ENCODE data around the gene SIGLEC8. TPM values are rescaled to one million over a fixed set of nuclear protein-coding genes. Genes with fewer than 3 reads are reported as not detected.

The SIGLEC8 gene
- total and polyA plus RNA-seq, 9 of the 15 experiments (the other 6 are each of a cell fraction or from before 2014, with no cell fraction given): 0.04 to 0.65 (median 0.39) TPM

DNA sequence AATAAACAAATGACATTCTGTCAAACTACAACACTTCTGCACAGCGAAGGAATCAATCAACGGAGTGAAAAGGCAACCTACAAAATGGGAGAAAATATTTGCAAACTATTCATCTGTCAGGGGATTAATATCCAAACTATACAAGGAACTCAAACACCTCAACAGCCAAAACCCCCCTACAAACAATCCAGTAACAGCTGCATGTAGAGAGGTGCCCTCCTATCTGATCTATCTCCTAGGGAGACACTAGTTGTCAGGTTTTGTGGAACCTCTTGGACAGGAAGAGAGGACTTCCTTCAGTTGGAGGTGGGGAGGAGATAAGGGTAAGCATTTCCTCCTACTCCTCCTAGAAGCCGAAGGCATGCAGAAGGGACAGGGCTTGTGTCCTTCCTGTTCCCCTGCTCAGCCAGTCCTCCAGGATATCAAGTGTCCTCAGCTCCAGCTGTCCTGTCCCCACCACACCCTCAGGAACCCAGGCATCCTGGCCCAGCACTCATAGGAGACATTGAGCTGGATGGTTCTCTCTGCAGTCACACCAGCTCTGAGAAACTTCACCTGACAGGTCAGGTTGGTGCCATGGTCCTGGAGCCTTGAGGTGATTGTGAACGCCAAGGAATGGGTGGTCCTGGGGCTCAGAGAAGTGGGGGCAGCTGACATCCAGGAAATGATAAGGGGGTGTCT lies 9.8 kb upstream of the SIGLEC8 start:
- POLR2A ChIA-PET: interaction anchor here (0.5 to 1.9 kb wide), 11 partner anchors 12 to 349 kb away, joined by 3 to 9 read pairs (median 3); no protein-coding TSS in a partner anchor
- no peaks in the 10 kb centered on the region for H4K20me1 ChIP-seq (replicated peaks; ENCODE audit: control insufficient read depth, insufficient read depth, low read length)
- DNase-seq (ENCODE audit: extremely low read depth in 1 of 4, low spot score in 3 of 4) (peak; percentile 67 to 94 (median 79)), FAIRE-seq (peak; percentile 98), ATAC-seq (peak; percentile 86)
- no peaks in the 10 kb centered on the region for H3K27me3 ChIP-seq (ENCODE audit: control insufficient read depth in 2 of 2, insufficient read depth in 2 of 2, low read length in 2 of 2)
- H3K27ac ChIP-seq (ENCODE audit: extremely low read depth, low read depth, low read length): peak overlapping the region; percentile 84
- peak overlapping the region; percentile 59 for H3K4me3 ChIP-seq
- BruUV-seq (replicated peaks): no TSS peak
- no peak overlapping the region; the same call in 1 of the 2 replicates for H2AFZ ChIP-seq (ENCODE audit: low read depth, low read length)
- H3K36me3 ChIP-seq (ENCODE audit: control insufficient read depth, insufficient read depth, low read length): peaks cover 9% of the 10 kb centered on the region; the same call in 2 of the 3 replicates
- H3K9me3 ChIP-seq (replicated peaks; ENCODE audit: control insufficient read depth, insufficient read depth, low read depth, low read length): no peaks in the 10 kb centered on the region
- 0% methylated on average over 4 of the region's 4 CpGs for WGBS (ENCODE audit: insufficient coverage, low coverage, missing lambda C conversion rate)
- H3K79me2 ChIP-seq (ENCODE audit: control insufficient read depth, insufficient read depth, low read length): peaks cover 73% of the 10 kb centered on the region
- no peaks in the 10 kb centered on the region for H3K9me1 ChIP-seq (ENCODE audit: control insufficient read depth, insufficient read depth, low read length)
- CTCF ChIA-PET (ENCODE audit: low intra/inter-chr PET ratio): no interaction called here
- H3K9ac ChIP-seq (ENCODE audit: insufficient read depth in 1 of 2, low read depth in 2 of 2, low read length in 2 of 2): peak overlapping the region; percentile 78 to 93
- peak overlapping the region; percentile 92 for H3K4me2 ChIP-seq (ENCODE audit: insufficient read depth, low read length)
- intact Hi-C loops (cut with micrococcal nuclease): loop anchor here (2.0 kb wide), 1 partner anchor 79 kb away; no protein-coding TSS in a partner anchor
- peaks cover 14 to 24% of the 10 kb centered on the region in 2 experiments for H3K4me1 ChIP-seq (replicated peaks in 1 of 2; ENCODE audit: control insufficient read depth in 2 of 2, insufficient read depth in 2 of 2, low read length in 2 of 2)
- in situ Hi-C loops (cut with MboI): no loop called here
- TF ChIP-seq MCM7 (IDR thresholded peaks at IDR 0.05) (peak in 1 of 2 experiments; percentile 11; a peak in 1 of 4 replicates), NR2F6 (CRISPR knock-in tag; IDR thresholded peaks at IDR 0.05) (no peak), GTF2E2 (tag; IDR thresholded peaks at IDR 0.05) (no peak), SREBF1 (IDR thresholded peaks at IDR 0.05; ENCODE audit: borderline replicate concordance, low read depth, low read length) (no peak), KHSRP (IDR thresholded peaks at IDR 0.05) (no peak), ELF1 (tag; IDR thresholded peaks at IDR 0.05) (peak; percentile 83), DLX4 (CRISPR knock-in tag; IDR thresholded peaks at IDR 0.05) (no peak), KLF1 (tag; IDR thresholded peaks at IDR 0.05) (no peak), THAP7 (CRISPR knock-in tag; IDR thresholded peaks at IDR 0.05) (no peak; the same call in 1 of the 2 replicates), HNRNPK (IDR thresholded peaks at IDR 0.05; ENCODE audit: low read depth, low read length, poor library complexity, severe bottlenecking) (no peak), ZNF239 (CRISPR knock-in tag; IDR thresholded peaks at IDR 0.05) (no peak), PHF8 (IDR thresholded peaks at IDR 0.05; ENCODE audit: borderline replicate concordance, low read length) (peak; percentile 53; the same call in 1 of the 2 replicates), HIVEP1 (CRISPR knock-in tag; IDR thresholded peaks at IDR 0.05) (no peak)
- TF ChIP-seq, protein P1, sequence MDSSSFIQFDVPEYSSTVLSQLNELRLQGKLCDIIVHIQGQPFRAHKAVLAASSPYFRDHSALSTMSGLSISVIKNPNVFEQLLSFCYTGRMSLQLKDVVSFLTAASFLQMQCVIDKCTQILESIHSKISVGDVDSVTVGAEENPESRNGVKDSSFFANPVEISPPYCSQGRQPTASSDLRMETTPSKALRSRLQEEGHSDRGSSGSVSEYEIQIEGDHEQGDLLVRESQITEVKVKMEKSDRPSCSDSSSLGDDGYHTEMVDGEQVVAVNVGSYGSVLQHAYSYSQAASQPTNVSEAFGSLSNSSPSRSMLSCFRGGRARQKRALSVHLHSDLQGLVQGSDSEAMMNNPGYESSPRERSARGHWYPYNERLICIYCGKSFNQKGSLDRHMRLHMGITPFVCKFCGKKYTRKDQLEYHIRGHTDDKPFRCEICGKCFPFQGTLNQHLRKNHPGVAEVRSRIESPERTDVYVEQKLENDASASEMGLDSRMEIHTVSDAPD (CRISPR knock-in tag; IDR thresholded peaks at IDR 0.05): no peak

Data from K562 (cell line).